Urinary bladder (tissue), 4 donors: ENCODE data around the gene NPY4R. TPM values are rescaled to one million over a fixed set of nuclear protein-coding genes. Genes with fewer than 3 reads are reported as not detected.
"Not testable (repeated sequence)": the region's sequence is repeated elsewhere in the genome, so short reads cannot be mapped to it uniquely, and the experiment has no call there.

Experiments used
- DNase-seq: peaks from one replicate; pipeline ENCODE4 v3.0.0-alpha.2; 2015; ENCODE audit errors: extremely low spot score
- H3K27ac ChIP-seq: one replicate; pipeline ENCODE4 v1.5.1; 2013; ENCODE audit warnings: low read depth, mild to moderate bottlenecking, moderate library complexity
- H3K36me3 ChIP-seq: one replicate; pipeline ENCODE4 v1.6.1; 2013; ENCODE audit warnings: mild to moderate bottlenecking, moderate library complexity; ENCODE audit not compliant: insufficient read depth
- H3K4me1 ChIP-seq: one replicate; pipeline ENCODE4 v1.6.1; 2013; ENCODE audit warnings: mild to moderate bottlenecking, moderate library complexity; ENCODE audit not compliant: insufficient read depth
- H3K4me3 ChIP-seq: one replicate; pipeline ENCODE4 v1.5.1; 2013; ENCODE audit warnings: low read depth, low read length
- WGBS: extraction: QIAGEN DNeasy Blood & Tissue Kit; methylation state at CpG from one replicate; pipeline ENCODE4 v1.1.7; 2013; 5-methylcytosine and 5-hydroxymethylcytosine counted together
- polyA plus RNA-seq: library from polyadenylated mRNA; stranded (reverse); fragments of 200-250 nt; gene quantifications from one replicate; pipeline ENCODE4 v1.2.3, GENCODE V29; 2013
- total RNA-seq: library from RNA; depleted of rRNA; stranded (reverse); fragments of >200 nt; gene quantifications from one replicate; pipeline ENCODE4 v1.2.3, GENCODE V29; 2014
- donor health status: healthy with polysubstance abuse.
- donor health status: healthy.

NPY4R gene, protein sequence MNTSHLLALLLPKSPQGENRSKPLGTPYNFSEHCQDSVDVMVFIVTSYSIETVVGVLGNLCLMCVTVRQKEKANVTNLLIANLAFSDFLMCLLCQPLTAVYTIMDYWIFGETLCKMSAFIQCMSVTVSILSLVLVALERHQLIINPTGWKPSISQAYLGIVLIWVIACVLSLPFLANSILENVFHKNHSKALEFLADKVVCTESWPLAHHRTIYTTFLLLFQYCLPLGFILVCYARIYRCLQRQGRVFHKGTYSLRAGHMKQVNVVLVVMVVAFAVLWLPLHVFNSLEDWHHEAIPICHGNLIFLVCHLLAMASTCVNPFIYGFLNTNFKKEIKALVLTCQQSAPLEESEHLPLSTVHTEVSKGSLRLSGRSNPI
- 0.16 TPM for total RNA-seq
- not detected for polyA plus RNA-seq

DNA sequence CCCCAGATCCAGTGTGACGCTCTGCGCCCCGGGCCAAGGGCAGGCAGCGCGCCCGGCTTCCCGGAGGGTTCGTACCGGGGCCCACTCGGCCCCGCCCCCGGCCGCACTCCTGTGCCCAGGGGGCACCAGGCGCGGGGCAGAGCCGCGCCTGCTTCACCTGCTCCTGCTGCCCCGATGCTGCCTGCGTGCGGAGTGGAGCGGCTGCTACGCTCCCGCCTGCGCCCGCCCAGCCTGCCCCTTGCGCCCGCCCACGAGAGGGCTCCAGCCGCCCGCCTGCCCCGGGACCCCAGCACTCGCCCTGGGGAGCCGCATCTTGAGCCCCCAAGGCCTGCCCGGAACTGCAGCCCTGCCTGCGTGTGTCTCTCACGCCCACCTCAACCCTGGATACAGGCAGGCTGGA, at the start of gene NPY4R:
Gene NPY4R (minus strand): TSS at position 194 of the 400 bp plus-strand sequence. CDS start 3,323 bp downstream, outside the sequence.
- WGBS, result 2% methylated on average over 13 of the region's 36 CpGs
- not testable (repeated sequence) for H3K27ac ChIP-seq, H3K4me3 ChIP-seq, H3K36me3 ChIP-seq, DNase-seq, H3K4me1 ChIP-seq

DNA sequence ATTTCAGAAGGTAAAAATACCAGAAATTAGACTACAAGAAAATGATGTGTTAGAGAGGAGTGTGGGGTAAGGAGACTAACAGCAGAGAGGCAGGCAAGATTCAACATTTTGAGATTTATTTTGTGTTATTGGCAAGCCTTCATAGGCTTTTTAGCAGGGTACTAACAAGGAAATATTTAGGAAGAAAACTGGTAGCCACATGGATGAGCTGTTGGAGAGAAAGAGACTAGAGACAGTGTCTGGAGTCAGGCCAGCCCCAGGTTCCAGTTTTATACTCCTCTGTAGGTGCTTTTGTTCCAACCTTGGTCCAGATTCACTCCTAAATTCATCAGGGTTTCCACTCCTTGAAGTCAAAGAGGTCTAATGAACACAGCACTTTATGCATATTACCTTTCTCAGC, 49.6 kb upstream of the NPY4R start:
- no peak overlapping the region for H3K4me3 ChIP-seq
- no peak overlapping the region for H3K27ac ChIP-seq
- no peaks in the 10 kb centered on the region for H3K4me1 ChIP-seq
- H3K36me3 ChIP-seq, result no peaks in the 10 kb centered on the region
- DNase-seq, result no peak

DNA sequence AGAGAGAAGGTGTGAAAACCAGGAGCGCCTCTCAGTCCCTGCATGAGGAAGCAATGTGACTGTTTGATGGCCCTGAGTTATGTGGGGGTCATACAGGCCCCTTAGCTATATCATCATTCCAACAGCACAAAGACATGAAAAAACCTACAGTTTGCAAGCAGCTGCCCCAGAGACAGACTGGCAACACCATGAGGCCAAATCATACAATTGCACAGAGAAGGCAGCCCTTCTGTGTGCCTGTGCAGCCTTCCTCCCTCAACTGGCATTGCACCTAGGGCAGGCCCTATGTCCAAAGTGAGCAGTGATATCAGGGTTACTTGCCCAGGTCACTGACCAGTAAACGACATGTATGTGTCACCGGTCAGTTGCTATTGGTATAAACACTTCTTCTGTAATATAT, 49.1 kb upstream of the NPY4R start:
- H3K4me3 ChIP-seq, result no peak overlapping the region
- H3K36me3 ChIP-seq, result no peaks in the 10 kb centered on the region
- H3K27ac ChIP-seq, result no peak overlapping the region
- no peaks in the 10 kb centered on the region for H3K4me1 ChIP-seq
- DNase-seq, result no peak
- 81% methylated on average over 3 of the region's 3 CpGs for WGBS

DNA sequence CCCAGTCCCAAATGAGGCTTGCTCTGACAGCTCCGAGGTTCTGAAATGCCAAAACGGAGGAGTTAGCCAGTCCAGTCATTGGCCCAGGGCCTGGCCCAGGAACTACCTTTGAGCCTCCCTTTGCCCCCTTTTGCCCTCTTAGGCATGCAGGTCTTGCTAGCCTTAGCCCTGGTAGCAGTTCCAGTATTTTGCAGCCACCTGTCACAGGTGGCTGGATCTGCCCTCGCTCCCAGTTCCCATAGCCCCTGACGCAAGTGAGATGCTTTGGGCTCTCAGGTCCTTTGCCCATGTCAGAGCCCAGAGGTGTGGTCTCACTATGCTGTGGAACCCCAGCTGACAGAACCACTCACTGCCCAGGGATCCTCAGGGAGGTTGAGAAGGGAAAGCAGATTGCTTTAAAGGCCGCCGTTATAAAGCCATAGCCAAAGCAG, 48.7 kb upstream of the NPY4R start:
- 82% methylated on average over 6 of the region's 6 CpGs for WGBS
- no peak for DNase-seq
- no peaks in the 10 kb centered on the region for H3K36me3 ChIP-seq
- H3K27ac ChIP-seq, result no peak overlapping the region
- no peaks in the 10 kb centered on the region for H3K4me1 ChIP-seq
- no peak overlapping the region for H3K4me3 ChIP-seq

DNA sequence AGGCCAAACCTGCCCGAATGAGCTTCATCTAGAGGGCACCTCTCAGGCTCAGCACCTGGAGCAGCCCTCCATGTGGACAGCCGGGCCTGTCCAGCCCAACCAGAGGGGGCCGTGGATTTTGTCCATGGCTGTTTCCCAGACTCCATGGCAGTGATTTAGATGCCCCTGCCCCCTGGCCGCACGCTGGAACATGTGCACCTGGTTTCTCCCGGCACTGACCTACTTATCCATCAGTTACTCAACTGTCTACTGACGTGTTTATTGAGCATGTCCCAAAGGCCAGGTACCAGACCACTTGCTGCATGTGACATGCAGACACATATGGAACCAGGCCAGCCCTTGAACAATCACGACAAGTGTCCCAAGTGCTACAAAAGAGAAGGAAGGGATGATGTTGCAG, 47.6 kb upstream of the NPY4R start:
- not testable (repeated sequence) for DNase-seq
- no CpG with 5 or more reads among the region's 8 CpGs for WGBS

DNA sequence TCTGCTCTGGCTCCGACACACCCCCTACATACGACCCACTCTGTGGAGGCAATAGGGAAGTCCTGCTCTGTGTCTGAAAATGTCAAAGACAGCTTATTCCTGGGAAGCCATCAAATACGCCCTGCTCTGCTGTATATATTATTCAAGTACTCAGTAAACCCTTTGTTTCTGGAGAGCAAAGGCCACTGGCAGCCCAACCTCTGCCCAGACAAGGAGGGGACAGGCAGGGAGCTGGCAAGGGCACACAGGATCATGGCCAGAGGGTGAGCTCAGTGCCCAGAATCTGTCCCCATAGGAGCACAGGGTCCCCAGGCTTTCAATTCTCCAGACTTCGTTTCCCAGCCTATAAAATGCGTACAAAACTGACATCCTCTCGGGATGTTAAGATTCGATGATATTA, 47.0 kb upstream of the NPY4R start:
- WGBS, result 94% methylated on average over 3 of the region's 7 CpGs
- H3K27ac ChIP-seq, DNase-seq: not testable (repeated sequence)

More for the DNA sequence above, 47.6 kb upstream of the NPY4R start:
- not testable (repeated sequence) for H3K27ac ChIP-seq, H3K4me3 ChIP-seq, H3K4me1 ChIP-seq, H3K36me3 ChIP-seq

DNA sequence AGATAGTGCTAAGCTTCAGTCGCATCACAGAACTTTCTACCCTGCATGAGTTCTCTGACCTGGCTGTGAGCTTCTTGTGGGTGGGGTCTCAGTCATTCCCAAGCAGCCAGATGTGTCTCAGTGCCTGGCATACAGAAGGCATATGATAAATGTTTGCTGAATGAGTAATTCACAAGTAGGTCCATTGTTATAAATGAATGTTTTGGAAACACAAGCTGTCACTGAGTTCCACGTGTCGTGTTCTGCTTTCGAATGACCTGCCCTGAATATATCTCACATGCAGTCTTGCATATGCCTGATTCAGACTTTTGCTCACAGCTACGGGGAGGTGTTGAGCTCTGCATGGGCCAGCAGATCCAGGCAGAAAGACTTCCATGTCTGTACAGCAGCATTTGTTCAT, 46.2 kb upstream of the NPY4R start:
- no CpG with 5 or more reads among the region's 5 CpGs for WGBS
- H3K27ac ChIP-seq, H3K4me1 ChIP-seq, H3K4me3 ChIP-seq, H3K36me3 ChIP-seq, DNase-seq: not testable (repeated sequence)

More for the DNA sequence above, 47.0 kb upstream of the NPY4R start:
- H3K36me3 ChIP-seq, H3K4me1 ChIP-seq, H3K4me3 ChIP-seq: not testable (repeated sequence)

DNA sequence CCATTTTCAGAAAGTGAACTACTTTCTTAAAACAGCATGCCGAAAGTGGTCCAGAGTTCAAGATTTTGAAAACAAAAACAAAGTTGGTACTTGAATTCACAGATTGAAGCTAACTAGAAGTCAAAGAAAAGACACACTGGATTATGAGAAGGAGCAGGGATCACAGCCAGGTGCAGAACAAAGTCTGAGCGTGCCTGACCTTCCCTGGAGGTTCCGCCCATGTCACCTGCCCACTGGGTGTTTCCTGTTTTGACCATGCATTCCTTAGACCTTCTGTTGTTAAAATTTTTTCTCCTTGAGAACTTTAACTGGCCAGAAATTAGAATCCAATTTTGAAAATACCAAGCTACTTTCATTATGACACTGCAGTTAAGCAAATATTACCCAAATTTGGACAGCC, 34.2 kb upstream of the NPY4R start:
- H3K27ac ChIP-seq, DNase-seq, H3K4me1 ChIP-seq, H3K4me3 ChIP-seq, H3K36me3 ChIP-seq: not testable (repeated sequence)
- WGBS, result no CpG with 5 or more reads among the region's 3 CpGs

DNA sequence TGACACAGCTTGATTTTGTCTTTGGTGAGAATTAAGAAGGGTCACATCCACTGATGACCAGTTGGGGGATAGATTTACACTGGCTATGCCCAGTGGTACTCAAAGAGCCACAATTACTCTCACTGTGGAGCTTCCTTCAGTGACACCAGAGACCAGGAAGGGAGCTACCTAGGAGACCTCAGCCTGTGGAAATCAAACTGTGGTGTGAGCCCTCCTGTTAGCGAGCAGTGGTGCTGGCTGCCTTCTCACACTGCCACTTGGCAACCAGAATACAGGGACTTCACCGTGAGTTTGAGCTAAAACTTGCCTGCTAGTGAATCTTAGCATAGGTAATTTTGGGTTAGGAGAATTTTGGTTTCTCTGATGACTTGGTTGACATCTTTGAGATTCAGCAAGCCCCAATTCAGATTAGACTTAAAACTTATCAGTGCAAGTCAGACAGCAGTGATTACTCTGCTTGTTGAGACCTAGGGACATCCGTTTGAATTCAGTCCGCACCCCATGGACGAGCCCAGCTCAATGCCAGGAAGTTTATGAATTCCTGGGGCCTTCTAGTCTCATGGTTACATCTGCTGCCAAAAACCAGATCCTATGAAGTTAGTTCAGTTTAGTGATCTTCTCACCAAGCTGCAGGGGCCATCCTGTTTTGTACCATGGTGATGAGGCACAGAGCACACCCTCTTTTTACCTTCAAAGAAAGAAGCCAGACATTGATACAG, 33.4 kb upstream of the NPY4R start:
- 53% methylated on average over 2 of the region's 5 CpGs for WGBS
- not testable (repeated sequence) for H3K4me1 ChIP-seq

DNA sequence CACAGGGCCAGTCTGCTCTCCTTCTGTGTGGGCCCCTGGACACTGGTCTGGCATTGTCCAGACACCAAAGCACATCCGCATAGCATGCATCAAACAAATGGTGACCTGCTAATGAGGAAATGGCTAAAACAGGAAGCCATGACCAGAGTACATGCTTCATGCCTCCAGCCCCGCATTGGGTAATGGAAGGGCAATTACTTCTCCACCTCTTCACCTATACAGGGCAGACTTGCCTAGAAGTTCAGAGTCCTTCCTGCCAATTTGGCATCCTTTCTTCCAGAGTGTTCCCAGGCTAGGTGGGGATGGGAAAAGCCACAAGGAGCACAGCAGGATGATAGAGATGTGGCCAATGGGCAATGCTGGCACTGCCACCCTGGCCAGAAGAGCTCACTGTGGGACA, 32.1 kb upstream of the NPY4R start:
- not testable (repeated sequence) for H3K4me1 ChIP-seq, DNase-seq, H3K4me3 ChIP-seq, H3K36me3 ChIP-seq, H3K27ac ChIP-seq
- no CpG with 5 or more reads among the region's 2 CpGs for WGBS

More for the DNA sequence above, 33.4 kb upstream of the NPY4R start:
- not testable (repeated sequence) for H3K36me3 ChIP-seq, DNase-seq, H3K4me3 ChIP-seq, H3K27ac ChIP-seq

DNA sequence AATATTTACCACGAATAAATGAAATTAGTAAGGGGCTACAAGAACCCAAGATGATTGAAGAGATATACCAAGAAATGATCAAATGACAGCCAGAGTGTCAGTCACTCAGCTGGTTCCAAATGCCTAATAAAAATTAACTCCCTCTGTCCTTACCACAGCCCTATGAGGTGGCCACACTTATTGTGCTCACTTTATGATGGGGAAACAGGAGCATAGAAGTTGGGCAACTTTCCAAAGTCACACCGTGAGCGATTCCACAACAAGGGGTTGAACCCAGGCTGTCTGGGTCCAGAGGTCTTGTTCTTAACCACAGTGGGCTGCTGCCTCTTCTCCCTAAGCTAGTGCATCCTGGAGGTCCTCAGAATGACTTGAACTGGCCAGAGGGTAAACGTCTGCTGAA, 31.6 kb upstream of the NPY4R start:
- no CpG with 5 or more reads among the region's 4 CpGs for WGBS
- H3K36me3 ChIP-seq, H3K27ac ChIP-seq, H3K4me3 ChIP-seq, DNase-seq, H3K4me1 ChIP-seq: not testable (repeated sequence)

DNA sequence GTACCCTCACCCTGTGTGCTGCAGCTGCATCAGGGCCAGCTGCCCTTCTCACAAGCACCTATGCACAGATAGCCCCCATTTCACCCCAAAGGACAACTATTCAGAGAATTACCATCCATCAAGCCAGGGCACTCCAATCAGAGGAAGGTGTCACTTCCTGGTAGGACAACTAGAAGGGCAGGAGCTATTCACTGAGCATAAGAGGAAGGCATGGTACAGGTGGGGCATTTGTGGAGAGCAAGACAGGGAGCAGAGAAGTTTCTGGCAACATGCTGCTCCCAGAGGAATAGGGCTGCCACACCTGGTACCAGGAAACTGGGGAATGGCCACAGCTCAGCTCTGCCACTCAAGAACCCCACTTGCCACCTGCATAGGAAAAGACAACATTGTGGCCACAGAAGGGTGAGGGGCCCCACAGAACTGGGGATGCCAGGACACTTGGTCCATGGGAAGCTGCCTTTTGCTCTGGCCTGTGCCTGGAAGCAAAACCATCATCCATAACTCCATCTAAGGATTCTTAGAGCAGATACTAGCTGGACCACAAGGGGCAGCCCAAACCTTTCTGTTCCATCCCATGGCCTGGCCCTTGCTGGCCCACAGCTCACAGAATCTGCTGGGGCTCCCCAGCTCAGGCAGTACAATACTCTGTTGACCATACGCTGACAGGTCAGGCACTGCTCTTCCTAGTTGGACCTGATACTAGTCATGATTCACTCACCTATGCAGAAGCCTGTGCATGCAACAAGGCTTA, 25.8 kb upstream of the NPY4R start:
- no CpG with 5 or more reads among the region's 1 CpG for whole genome bisulfite sequencing

DNA sequence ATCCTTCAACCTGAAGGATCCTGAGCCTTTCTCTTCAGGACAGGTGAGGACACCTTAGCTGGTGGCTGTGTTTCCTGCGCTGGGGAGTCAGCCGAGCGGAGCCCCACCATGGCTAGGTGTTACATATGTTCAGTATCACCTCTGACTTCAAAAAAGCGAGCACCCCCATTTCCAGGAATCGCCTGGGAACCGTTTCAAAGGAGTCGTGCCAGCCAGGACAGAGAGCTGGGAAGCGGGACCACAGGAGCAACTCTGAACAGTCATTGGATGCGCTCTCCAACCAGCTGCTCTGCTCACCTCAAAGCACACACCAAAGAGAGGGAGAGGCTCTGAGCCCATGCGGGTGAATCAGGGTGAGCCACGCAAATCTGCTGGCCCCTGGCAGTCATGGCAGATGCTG, 24.5 kb upstream of the NPY4R start:
- not testable (repeated sequence) for H3K4me1 ChIP-seq, H3K27ac ChIP-seq, DNase-seq, H3K36me3 ChIP-seq, H3K4me3 ChIP-seq
- WGBS, result 82% methylated on average over 9 of the region's 11 CpGs

More for the DNA sequence above, 25.8 kb upstream of the NPY4R start:
- DNase-seq, H3K4me1 ChIP-seq, H3K27ac ChIP-seq, H3K36me3 ChIP-seq, H3K4me3 ChIP-seq: not testable (repeated sequence)
